Stomach (tissue), 4 donors: ENCODE data around the gene PLXNB2.

Experiments
- CTCF ChIP-seq, 7 experiments: fragments of 450-650 bp in 4 of 7; fragments of 200-600 bp in 3 of 7; sonication (generic) in 3 of 7; IDR thresholded peaks; one replicate each; pipeline ENCODE4 v1.5.1; 2016 to 2019; ENCODE audit warnings: antibody characterized with exemption in 7 of 7, control low read depth in 2 of 7, mild to moderate bottlenecking in 1 of 7
- POLR2A ChIP-seq, 4 donors: fragments of 450-650 bp; IDR thresholded peaks; one replicate each; pipeline ENCODE4 v1.6.1; 2016; ENCODE audit warnings: antibody characterized with exemption in 4 of 4, control low read depth in 2 of 4, mild to moderate bottlenecking in 1 of 4, moderate library complexity in 1 of 4

- TF ChIP-seq CTCF (IDR thresholded peaks at IDR 0.05) (no peak), POLR2A (IDR thresholded peaks at IDR 0.05) (no peak)
Measured at GRCh38 chr22:50229370-50229769, 78.1 kb downstream of the PLXNB2 start.
